Measurements from ENCODE around the gene YTHDF1.
A peak's percentile ranks its signal among the peaks of the same experiment; 100 is the strongest.
"Not testable (repeated sequence)": the region's sequence is repeated elsewhere in the genome, so short reads cannot be mapped to it uniquely, and the experiment has no call there.

YTHDF1 gene

DNA sequence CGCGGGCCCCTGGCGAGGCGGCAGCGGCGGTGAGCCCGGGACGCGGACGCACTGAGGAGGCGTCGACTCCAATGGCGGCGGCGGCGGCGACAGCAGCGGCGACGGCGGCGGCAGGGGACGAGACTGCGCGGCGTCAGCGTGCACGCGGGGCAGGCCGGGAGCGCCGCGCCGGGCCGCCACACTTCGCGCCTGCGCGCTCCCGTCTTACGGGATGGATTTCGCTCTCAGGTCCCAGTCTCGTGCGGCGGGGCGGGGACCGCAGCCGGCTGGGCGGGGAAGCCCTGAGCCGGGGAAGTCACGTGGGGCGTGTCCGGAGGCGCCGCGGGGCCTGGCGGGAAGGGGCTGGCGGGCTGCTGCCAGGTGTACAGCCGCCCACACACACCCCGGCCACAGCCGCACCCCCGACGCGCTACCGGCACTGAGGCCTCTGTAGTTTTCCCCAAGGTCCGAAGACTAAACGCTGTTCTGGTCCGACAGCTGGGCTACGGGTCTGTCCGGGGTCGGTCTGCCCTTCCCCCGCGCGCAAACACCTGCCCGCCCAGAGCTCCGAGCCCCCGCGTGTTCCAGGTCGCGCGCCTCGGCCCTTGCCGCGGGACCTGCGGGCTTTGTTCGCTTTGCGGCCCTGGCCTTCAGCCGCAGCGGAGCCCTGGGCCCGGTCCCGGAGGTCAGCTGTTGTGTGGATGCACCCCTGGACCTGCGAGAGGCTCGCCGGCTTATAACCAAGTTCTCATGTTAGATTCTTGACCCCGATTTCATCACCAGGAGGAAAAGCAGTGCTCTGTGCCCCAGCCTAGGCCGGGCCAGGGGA is at the start of gene YTHDF1:
YTHDF1 (minus strand) TSS at position 91 of the 808 bp plus-strand sequence. CDS start 239 bp downstream, outside the sequence.
- DNase-seq (ENCODE audit: low spot score): peak; percentile 99

- DNase-seq (ENCODE audit: low spot score): no peak
Measured at GRCh38 chr20:63264519-63264918, 48.6 kb upstream of the YTHDF1 start.

GRCh38 chr20:63264000-63264399 is 48.1 kb upstream of the YTHDF1 start:
- DNase-seq (ENCODE audit: low spot score): no peak

- DNase-seq (ENCODE audit: low spot score): no peak
Measured at GRCh38 chr20:63262836-63263235, 46.9 kb upstream of the YTHDF1 start.

GRCh38 chr20:63261795-63262528 is 46.0 kb upstream of the YTHDF1 start:
- no peak for DNase-seq (ENCODE audit: low spot score)

DNA sequence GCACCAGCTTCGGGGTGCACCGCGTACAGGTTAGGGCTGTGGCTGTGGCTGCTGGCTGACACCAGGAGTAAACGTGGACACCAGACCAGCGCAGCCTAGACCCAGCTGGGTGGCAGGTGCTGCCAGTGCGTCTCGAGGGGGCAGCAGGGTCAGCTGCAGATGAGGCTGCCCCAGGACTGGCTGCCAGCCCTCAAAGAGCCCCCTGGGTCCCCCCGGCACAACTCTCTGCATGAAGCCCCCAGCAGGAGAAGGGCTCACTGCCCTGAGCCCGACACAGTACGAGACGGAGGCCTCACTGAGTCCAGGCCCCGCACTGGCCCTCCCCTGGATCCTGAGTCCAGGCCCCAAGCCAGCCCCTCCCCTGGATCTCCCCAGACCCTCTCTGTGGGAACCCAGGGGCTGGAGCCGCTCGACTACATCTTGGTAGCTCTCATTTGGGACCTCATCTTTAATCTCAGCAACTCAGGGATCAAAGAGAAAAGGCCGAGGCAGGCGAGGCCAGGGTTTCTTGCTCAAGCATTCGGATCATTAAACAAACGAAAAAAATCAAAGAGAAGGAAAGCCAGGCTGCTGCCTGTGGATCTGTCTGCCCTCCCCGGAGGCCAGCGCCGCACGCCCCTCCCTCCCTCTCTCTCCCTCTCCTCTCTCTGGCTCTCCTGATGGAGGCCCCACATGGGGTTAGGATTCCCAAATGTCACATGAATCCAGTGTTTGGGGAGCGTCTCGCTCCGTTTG is 45.3 kb upstream of the YTHDF1 start:
- no peak for DNase-seq (ENCODE audit: low spot score)

DNA sequence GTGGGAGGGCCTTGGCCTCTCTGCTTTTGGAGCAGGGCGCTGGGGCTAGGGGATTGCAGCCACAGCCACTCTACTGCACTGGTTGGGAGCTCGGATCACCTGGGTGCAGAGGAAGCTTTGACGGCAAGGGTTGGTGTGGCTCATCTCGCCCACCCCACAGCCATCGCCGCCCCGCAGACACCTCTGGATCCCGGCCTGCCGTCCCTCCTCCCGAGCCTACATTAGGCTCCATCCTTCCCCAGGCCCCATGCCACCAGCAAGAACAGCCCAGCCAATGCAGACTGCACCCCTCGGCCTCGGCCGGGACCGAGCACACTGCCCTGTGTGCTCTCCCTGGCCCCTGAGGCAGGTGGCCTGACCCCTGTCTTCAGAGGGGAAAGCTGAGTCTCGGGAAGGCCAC is 44.6 kb upstream of the YTHDF1 start:
- DNase-seq (ENCODE audit: low spot score): no peak

GRCh38 chr20:63259734-63260460 is 44.0 kb upstream of the YTHDF1 start:
- no peak for DNase-seq (ENCODE audit: low spot score)

- DNase-seq (ENCODE audit: low spot score): no peak
Measured at GRCh38 chr20:63258781-63259180, 42.9 kb upstream of the YTHDF1 start.

DNA sequence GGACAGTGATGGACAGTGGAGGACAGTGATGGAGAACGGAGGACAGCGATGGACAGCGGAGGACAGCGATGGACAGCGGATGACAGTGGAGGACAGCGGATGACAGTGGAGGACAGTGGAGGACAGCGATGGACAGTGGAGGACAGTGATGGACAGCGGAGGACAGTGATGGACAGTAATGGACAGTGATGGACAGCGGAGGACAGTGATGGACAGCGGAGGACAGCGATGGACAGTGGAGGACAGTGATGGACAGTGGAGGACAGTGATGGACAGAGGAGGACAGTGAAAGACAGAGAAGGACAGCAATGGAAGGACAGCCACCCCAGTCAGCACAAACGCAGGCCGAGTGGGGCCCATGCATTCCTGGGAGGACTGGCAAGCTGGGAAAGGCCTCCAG is 41.7 kb upstream of the YTHDF1 start:
- no peak for DNase-seq (ENCODE audit: low spot score)

DNA sequence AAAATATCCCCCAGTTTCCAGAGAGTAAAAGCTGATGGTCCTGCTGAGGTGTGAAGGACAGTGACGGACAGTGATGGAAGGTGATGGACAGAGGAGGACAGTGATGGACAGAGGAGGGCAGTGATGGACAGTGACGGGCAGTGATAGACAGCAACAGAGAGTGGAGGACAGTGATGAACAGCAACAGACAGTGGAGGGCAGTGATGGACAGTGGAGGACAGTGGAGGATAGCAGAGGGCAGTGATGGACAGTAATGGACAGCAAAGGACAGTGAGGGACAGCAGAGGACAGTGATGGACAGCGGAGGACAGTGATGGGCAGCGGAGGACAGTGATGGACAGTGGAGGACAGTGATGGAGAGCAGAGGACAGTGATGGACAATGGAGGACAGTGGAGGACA is 41.0 kb upstream of the YTHDF1 start:
- no peak for DNase-seq (ENCODE audit: low spot score)

DNA sequence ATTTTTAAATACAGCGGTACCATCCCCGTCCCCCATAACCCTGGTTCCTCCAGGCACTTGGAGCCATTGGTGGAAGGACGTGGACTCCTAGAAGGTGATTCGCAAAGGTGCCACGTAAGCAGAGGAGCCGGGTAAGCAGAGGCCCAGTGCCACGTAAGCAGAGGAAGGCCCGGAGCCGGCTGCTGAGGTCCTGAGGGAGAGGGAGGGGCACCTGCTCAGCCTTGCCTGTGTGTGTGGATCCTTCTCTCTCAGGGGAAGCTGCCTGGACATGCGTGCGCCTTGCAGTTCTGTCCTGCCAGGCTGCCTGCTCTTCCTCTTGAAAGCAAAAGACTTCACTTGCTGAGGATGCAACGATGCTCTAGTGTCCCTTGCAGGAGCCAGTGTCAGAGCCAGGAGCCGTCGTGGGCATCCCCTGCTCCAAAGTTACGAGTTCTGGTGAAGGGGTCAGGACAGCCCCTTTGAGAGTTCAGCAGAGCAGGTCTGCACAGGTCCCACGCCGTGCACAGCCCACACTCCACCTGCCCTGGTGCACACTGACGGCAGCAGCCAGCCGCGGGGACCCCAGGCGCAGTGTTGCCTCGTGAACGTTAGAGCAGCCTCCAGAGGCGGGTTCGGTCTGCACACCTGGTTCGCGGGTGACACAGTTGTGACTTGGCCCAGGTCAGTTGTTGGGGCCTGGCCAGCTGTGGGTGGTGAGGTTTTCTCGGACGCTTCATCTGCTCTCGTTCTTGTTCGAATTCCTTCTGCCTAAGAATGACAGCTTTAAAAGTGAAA is 40.2 kb upstream of the YTHDF1 start:
- DNase-seq (ENCODE audit: low spot score): no peak

DNA sequence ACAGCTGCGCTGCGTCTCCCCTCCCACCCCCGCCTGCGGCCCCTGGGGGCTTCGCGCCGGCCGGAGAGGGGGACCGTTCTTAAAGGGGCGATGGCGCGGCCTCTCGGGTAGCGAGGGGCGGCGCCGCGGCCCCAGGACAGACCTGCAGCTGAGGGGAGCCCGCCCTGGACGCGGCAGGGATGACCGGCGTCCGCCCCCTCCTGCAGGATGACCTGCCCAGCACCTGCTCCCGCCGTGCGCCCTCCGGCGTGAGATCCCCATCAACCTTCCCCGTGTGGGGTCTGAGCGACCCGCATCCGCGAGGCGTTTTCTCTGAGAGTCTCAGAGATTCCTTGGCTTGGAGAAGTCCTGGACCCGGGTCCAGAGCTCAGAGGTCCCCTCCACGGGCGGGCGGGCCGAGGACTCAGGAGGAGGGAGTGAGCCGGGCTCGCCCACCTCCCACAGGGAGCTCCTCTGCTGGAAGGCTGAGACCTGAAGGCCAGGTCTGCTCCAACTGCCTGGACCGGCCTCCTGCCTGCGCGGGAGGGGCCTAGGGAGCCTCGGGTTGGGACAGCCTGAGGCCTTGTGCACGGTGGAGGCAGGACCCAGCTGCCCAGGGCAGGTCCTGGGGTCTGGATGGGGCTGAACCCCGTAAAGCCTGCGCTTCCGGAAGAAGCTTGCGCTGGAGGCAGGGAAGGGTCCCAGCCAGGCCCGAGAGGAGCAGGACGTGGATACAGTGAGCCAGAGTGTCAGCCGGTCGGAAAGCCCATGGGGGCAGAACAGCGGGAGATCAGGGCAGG is 38.9 kb upstream of the YTHDF1 start:
- no peak for DNase-seq (ENCODE audit: low spot score)

DNA sequence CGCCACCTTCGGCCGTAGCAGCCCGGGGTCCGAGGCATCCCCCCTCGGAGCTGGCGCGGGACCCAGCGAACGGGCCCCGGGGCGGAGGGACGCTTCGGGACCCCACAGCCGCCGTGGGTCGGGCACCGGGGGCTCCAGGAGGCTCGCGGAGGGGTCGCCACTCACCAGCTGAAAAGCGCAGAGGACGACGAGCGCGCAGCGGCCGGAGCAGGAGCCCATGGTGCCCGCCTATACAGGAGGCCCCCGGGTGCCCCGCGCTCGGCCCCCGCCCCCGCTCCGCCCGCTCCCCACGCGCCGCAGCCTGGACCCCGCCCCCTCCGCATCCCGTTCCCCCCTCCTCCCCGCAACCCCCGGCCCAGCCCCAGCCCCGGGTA is 38.3 kb upstream of the YTHDF1 start, which contains the start of gene NKAIN4:
NKAIN4 (minus strand) TSS at position 232 of the 374 bp plus-strand sequence; CDS start at position 219, 13 bp downstream.
- DNase-seq (ENCODE audit: low spot score): no peak

DNA sequence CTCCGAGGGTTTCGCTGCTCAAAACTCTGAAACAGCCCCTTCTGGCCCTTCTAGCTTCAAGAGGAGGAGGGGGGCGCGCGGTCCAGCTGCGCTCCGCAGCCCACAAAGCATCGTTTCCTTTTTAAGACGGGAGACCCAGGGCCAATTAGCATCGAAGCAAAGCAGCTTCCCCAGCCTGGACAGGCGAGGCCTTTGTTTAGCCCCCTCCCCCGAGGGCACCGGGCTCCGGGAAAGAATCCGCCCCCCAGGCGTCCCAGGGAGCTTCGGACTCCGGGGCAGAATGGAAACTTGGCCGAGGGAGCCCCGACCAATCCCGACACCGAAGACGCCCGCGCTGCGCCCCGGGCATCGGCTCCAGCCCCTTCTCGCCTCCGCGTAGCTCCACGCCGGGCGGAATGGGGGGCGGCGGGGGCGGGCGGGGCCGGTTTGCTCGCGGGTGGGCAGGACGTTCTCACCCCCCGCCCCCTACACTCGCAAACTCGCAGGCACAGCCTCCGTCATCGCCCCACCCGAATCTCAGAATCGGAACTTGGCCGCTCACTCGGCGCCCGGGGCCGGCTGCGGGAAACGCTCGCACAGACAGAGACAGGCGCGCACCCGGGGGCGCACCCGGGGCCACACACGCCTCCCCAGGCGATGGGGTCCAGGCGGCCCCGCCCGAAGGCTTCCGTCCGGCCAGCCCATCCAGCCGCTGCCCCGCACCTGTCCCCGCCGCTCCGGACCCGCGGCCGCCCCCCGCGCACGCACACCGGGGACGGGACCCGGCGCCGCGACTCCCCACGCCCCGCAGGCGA is 37.7 kb upstream of the YTHDF1 start:
- peak; percentile 21 for DNase-seq (ENCODE audit: low spot score)

- no peak for DNase-seq (ENCODE audit: low spot score)
Measured at GRCh38 chr20:63253065-63253437, 37.1 kb upstream of the YTHDF1 start.

GRCh38 chr20:63252284-63252711 is 36.4 kb upstream of the YTHDF1 start:
- no peak for DNase-seq (ENCODE audit: low spot score)

- not testable (repeated sequence) for DNase-seq (ENCODE audit: low spot score)
Measured at GRCh38 chr20:63251350-63251749, 35.4 kb upstream of the YTHDF1 start.

DNA sequence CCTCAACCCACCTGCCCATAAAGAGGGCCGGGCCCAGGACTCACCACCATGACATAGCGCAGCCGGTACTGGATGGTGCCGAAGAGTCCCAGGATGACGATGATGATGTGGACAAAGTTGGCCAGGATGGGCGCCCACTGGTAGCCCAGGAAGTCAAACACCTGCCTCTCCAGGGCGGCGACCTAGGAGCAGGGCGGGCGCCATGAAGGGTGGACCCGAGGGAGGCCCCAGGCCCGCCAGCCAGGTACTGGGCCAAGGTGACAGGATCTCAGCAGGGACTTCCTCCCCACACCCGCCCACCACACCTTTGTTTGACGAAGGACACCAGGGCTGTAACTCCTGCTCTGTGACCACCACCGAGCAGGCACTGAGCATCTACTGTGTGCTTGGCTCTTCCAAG is 34.0 kb upstream of the YTHDF1 start:
- DNase-seq (ENCODE audit: low spot score): no peak

Measured in AG08395 (cell line).